HepG2 (cell line): ENCODE measurements around the gene SAMD8. TPM values are rescaled to one million over a fixed set of nuclear protein-coding genes. Genes with fewer than 3 reads are reported as not detected.
"Not testable (repeated sequence)": the region's sequence is repeated elsewhere in the genome, so short reads cannot be mapped to it uniquely, and the experiment has no call there.

Experiments used
- ATAC-seq: fragments of 200-7000 bp; cut with Tn5 transposase; 3 replicates; pipeline ENCODE4 v1.9.1; 2020; ENCODE audit warnings: mild to moderate bottlenecking, moderate library complexity
- BruUV-seq: library from RNA; stranded (reverse); fragments of 400-500 nt; replicated peaks from 2 replicates; lab custom pipeline; 2021; lab: Mats Ljungman, UMichigan
- CTCF ChIA-PET: fragments of 300-600 bp; formaldehyde crosslinking; extraction: SDS; loops from one replicate; lab custom pipeline; 2021; ENCODE audit warnings: low total read pairs, inconsistent platforms, low intra/inter-chr PET ratio; lab: Yijun Ruan, JAX
- POLR2A ChIA-PET: fragments of 350-600 bp; sonication (Branson Sonifier 250); formaldehyde crosslinking; loops from one replicate; lab custom pipeline; 2020; ENCODE audit warnings: antibody characterized with exemption, inconsistent platforms; lab: Yijun Ruan, JAX
- DNase-seq: peaks from one replicate; pipeline ENCODE4 v3.0.0-alpha.2; 2015; ENCODE audit warnings: low spot score
- FAIRE-seq: peaks from 3 replicates; lab custom pipeline; 2011; peaks lifted over from hg19 to GRCh38; lab: Jason Lieb, UNC
- H2AFZ ChIP-seq: one replicate; pipeline ENCODE4 v1.6.1; 2011; ENCODE audit warnings: low read length, inconsistent platforms
- H3K27ac ChIP-seq: fragments of 300-600 bp; 3 replicates; pipeline ENCODE4 v1.8.0; 2011; ENCODE audit warnings: mixed run types, mild to moderate bottlenecking, mixed read lengths, low read length, inconsistent platforms; ENCODE audit not compliant: insufficient read depth; ENCODE audit errors: extremely low read length
- H3K27me3 ChIP-seq, 2 experiments: fragments of 200-600 bp in 1 of 2; 2 replicates in 1 of 2; 3 replicates in 1 of 2; pipeline versions ENCODE4 v1.6.0 to v1.8.0; 2011; ENCODE audit warnings: low read length in 2 of 2, mild to moderate bottlenecking in 2 of 2, moderate library complexity in 2 of 2, inconsistent platforms in 1 of 2; ENCODE audit not compliant: insufficient read depth in 2 of 2, control insufficient read depth in 1 of 2
- H3K36me3 ChIP-seq, 2 experiments: fragments of 200-600 bp in 1 of 2; replicated peaks in 1 of 2; 2 replicates in 1 of 2; 3 replicates in 1 of 2; pipeline versions ENCODE4 v1.5.1 to v1.8.0; 2011; ENCODE audit warnings: low read length in 2 of 2, inconsistent platforms in 1 of 2; ENCODE audit not compliant: insufficient read depth in 2 of 2, control insufficient read depth in 1 of 2
- H3K4me1 ChIP-seq: 2 replicates; pipeline ENCODE4 v1.5.1; 2012; ENCODE audit warnings: low read length, inconsistent platforms; ENCODE audit not compliant: insufficient read depth
- H3K4me2 ChIP-seq: 2 replicates; pipeline ENCODE4 v1.6.0; 2011; ENCODE audit warnings: low read depth, low read length, inconsistent platforms
- H3K4me3 ChIP-seq, 3 experiments: fragments of 200-600 bp in 1 of 3; sonication (generic), shearing (Covaris generic) in 1 of 3; replicated peaks in 1 of 3; 2 replicates each; pipeline ENCODE4 v1.5.1; 2011 to 2016; ENCODE audit warnings: low read length in 3 of 3, inconsistent platforms in 2 of 3, low read depth in 2 of 3, mild to moderate bottlenecking in 2 of 3, control low read depth in 1 of 3, mixed read lengths in 1 of 3; ENCODE audit not compliant: insufficient read depth in 1 of 3
- H3K79me2 ChIP-seq: one replicate; pipeline ENCODE4 v1.6.1; 2011; ENCODE audit warnings: low read length, inconsistent platforms; ENCODE audit not compliant: insufficient read depth
- H3K9ac ChIP-seq: 2 replicates; pipeline ENCODE4 v1.6.0; 2011; ENCODE audit warnings: mild to moderate bottlenecking, low read depth, low read length, inconsistent platforms; ENCODE audit not compliant: insufficient read depth
- H3K9me3 ChIP-seq: 2 replicates; pipeline ENCODE4 v1.5.1; 2012; ENCODE audit warnings: mild to moderate bottlenecking, low read length
- H4K20me1 ChIP-seq: 2 replicates; pipeline ENCODE4 v1.6.0; 2011; ENCODE audit warnings: inconsistent platforms, mild to moderate bottlenecking, low read length, moderate library complexity; ENCODE audit not compliant: insufficient read depth
- ARID4A ChIP-seq: sonication (generic); formaldehyde crosslinking; IDR thresholded peaks from 2 replicates; pipeline ENCODE4 v1.5.0; 2020; ENCODE audit warnings: mild to moderate bottlenecking, missing genetic modification reagents, borderline replicate concordance
- MAFK ChIP-seq, 2 experiments: IDR thresholded peaks in 1 of 2; conservative IDR thresholded peaks in 1 of 2; 2 replicates each; pipeline ENCODE4 v1.6.1; 2011; ENCODE audit warnings: improper control_type of control experiment in 2 of 2, low read length in 2 of 2
- MXD3 ChIP-seq: IDR thresholded peaks from 2 replicates; pipeline ENCODE4 v1.6.1; 2016; ENCODE audit warnings: mild to moderate bottlenecking, missing biosample characterization, missing genetic modification reagents
- MYC ChIP-seq: sonication (generic); formaldehyde crosslinking; IDR thresholded peaks from 2 replicates; pipeline ENCODE4 v1.9.0; 2021; ENCODE audit warnings: missing genetic modification reagents, borderline replicate concordance
- NCOA2 ChIP-seq: sonication (generic); formaldehyde crosslinking; IDR thresholded peaks from 2 replicates; pipeline ENCODE4 v1.8.0; 2022; ENCODE audit warnings: inconsistent platforms
- NPAS2 ChIP-seq: sonication (generic); formaldehyde crosslinking; IDR thresholded peaks from 2 replicates; pipeline ENCODE4 v1.8.0; 2022; ENCODE audit warnings: mild to moderate bottlenecking, missing genetic modification reagents, borderline replicate concordance
- POLR2AphosphoS5 ChIP-seq: IDR thresholded peaks from 2 replicates; pipeline ENCODE4 v1.6.1; 2012; ENCODE audit warnings: low read depth, low read length
- RORA ChIP-seq: sonication (generic); formaldehyde crosslinking; IDR thresholded peaks from 2 replicates; pipeline ENCODE4 v1.5.0; 2020; ENCODE audit warnings: mild to moderate bottlenecking, missing genetic modification reagents, moderate library complexity
- SYNCRIP ChIP-seq: fragments of 200-400 bp; formaldehyde crosslinking; IDR thresholded peaks from 2 replicates; pipeline ENCODE4 v1.6.1; 2018; ENCODE audit warnings: mild to moderate bottlenecking, low read depth, low read length; ENCODE audit not compliant: insufficient read depth
- ZBTB1 ChIP-seq: sonication (generic); formaldehyde crosslinking; IDR thresholded peaks from 2 replicates; pipeline ENCODE4 v1.4.0; 2020; ENCODE audit warnings: missing genetic modification reagents, borderline replicate concordance
- ZNF546 ChIP-seq: sonication (generic); formaldehyde crosslinking; conservative IDR thresholded peaks from 2 replicates; pipeline ENCODE4 v1.8.1; 2023; ENCODE audit warnings: mild to moderate bottlenecking, missing genetic modification reagents
- ZSCAN20 ChIP-seq: sonication (generic); formaldehyde crosslinking; IDR thresholded peaks from 2 replicates; pipeline ENCODE4 v1.4.0; 2020; ENCODE audit warnings: missing genetic modification reagents, mild to moderate bottlenecking, borderline replicate concordance
- WGBS: methylation state at CpG from one replicate; pipeline ENCODE4 v1.1.6; 2017; ENCODE audit warnings: low lambda C conversion rate; 5-methylcytosine and 5-hydroxymethylcytosine counted together
- in situ Hi-C: cut with HindIII; loops from 2 replicates; pipeline ENCODE4 v1.10.0; 2017; ENCODE audit warnings: low pct_unique_long_range_greater_than_20kb; ENCODE audit not compliant: extremely low pct_ligation_motif_present
- intact Hi-C: fragments of 100-400 bp; cut with micrococcal nuclease; formaldehyde crosslinking; loops from one replicate; pipeline ENCODE4 v1.10.0; 2022; ENCODE audit not compliant: unreplicated experiment
- polyA plus RNA-seq, 8 experiments: library from polyadenylated mRNA; depleted of rRNA in 3 of 8; stranded (reverse) in 7 of 8; unstranded in 1 of 8; fragments of >200 nt; fragmentation: Illumina TruSeq in 4 of 8; extraction: Trizol in 4 of 8; gene quantifications; 2 replicates each; pipeline versions ENCODE4 v1.2.1 to v1.2.3, GENCODE V29; 2011 to 2016; ENCODE audit warnings: low read depth in 4 of 8, missing spikeins in 1 of 8, mixed read lengths in 1 of 8; ENCODE audit not compliant: insufficient read depth in 1 of 8
- total RNA-seq, 5 experiments: library from RNA; depleted of rRNA; stranded (reverse); fragments of >200 nt; fragmentation: Illumina TruSeq; extraction: Trizol; gene quantifications; 2 replicates each; pipeline ENCODE4 v1.2.3, GENCODE V29; 2016; ENCODE audit warnings: low read depth in 1 of 5

The SAMD8 gene
- total and polyA plus RNA-seq, 2 of the 13 experiments (the other 11 are each of a cell fraction or from before 2014, with no cell fraction given): 10.4 to 13.2 TPM

DNA sequence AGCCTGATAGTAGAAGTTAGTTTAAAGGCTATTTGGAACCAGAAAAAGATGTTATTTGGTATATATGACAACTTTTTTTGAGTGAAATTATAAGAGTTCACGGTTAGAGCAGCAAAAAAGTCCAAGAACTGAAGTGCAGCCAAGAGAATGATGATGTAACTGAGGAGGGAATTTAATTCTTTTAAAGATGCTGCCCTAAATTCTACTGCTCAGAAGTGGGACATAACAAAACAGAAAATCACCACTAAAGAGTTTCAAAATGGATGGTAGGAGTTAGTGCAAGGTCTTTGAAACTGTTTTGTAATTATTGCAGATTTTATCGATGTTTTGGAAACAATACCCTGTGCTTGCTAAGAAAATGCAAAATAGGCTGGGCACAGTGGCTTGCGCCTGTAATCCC is 6.5 kb downstream of the SAMD8 start (continued):
- TF ChIP-seq MXD3 (CRISPR knock-in tag) (no peak), ARID4A (CRISPR knock-in tag) (no peak), MAFK (conservative IDR thresholded peaks at IDR 0.05 in 1 of 2, IDR thresholded peaks at IDR 0.05 in 1 of 2; ENCODE audit: low read length in 2 of 2) (no peak), ZSCAN20 (CRISPR knock-in tag) (no peak), ZBTB1 (CRISPR knock-in tag) (no peak), POLR2AphosphoS5 (no peak), SYNCRIP (no peak), RORA (CRISPR knock-in tag) (no peak), NCOA2 (CRISPR knock-in tag) (no peak), NPAS2 (CRISPR knock-in tag) (no peak), MYC (no peak), ZNF546 (no peak)

GRCh38 chr10:75119444-75120066 is 8.1 kb downstream of the SAMD8 start:
- H3K9me3 ChIP-seq, BruUV-seq, CTCF ChIA-PET, FAIRE-seq, H2AFZ ChIP-seq, H3K27me3 ChIP-seq, DNase-seq, H3K36me3 ChIP-seq, H3K9ac ChIP-seq, ATAC-seq, H3K27ac ChIP-seq, H3K4me3 ChIP-seq, in situ Hi-C loops, intact Hi-C loops, H3K4me2 ChIP-seq, H4K20me1 ChIP-seq: not testable (repeated sequence)
- Histone ChIP-seq H3K79me2 (peaks cover 68% of the 10 kb centered on the region), H3K4me1 (peaks cover 28% of the 10 kb centered on the region)
- POLR2A ChIA-PET: interaction anchor here (0.6 kb wide), 1 partner anchor 8 kb away, joined by 3 read pairs; the partner anchor contains the start of gene SAMD8
- 98% methylated on average over 15 of the region's 15 CpGs for WGBS
